Limb (tissue), 2 donors: Measurements from ENCODE around the gene RASAL2.
"Not testable (repeated sequence)": the region's sequence is repeated elsewhere in the genome, so short reads cannot be mapped to it uniquely, and the experiment has no call there.

Experiments
- DNase-seq, 2 donors: peaks; one replicate each; pipeline ENCODE4 v3.0.0-alpha.2; 2016; ENCODE audit errors: extremely low spot score in 2 of 2

The RASAL2 gene

GRCh38 chr1:178071811-178072210 is 22.1 kb upstream of the RASAL2 start:
- DNase-seq: no peak

DNA sequence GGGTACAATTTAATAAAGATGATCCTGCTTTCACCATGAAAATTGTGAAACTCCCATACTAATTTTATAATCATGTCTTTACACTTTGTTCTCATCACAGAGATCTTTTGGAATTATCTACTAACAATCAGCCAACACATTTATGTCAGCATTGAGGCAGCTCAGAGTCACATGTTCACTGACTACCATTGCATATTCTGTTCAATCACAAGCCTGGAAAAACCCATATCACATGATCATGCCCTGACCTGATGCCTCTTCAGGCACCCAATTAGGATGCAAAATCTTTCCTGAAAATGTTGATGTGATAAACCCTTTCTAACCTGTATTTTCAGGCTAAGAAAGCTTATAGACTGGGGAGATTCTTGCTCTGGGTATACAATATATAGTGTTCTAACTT is 21.6 kb upstream of the RASAL2 start:
- no peak for DNase-seq

GRCh38 chr1:178075333-178075732 is 18.6 kb upstream of the RASAL2 start:
- no peak for DNase-seq

- DNase-seq: no peak
These were observed 17.3 kb upstream of the RASAL2 start for GRCh38 chr1:178076607-178077006.

GRCh38 chr1:178077917-178078316 is 16.0 kb upstream of the RASAL2 start:
- no peak for DNase-seq

DNA sequence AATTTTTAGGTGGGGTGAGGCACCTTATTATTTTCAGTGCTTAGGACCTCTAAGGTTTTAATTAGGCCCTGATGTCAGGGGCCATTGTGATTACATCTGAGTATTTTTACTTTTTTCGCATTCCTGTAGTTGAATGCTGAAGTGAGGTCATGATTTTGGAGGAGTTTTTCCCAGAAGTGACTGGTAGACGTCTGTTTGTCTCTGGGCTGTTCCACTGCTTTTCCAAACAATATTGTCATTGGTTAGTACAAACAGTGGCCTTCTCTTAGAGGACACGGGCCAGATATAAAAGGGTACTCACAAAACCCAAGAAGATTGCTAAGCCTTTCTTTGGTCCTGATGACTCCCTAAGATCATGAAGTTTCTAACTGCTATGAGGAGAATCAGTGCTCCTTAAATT is 7.6 kb upstream of the RASAL2 start:
- DNase-seq: no peak

DNA sequence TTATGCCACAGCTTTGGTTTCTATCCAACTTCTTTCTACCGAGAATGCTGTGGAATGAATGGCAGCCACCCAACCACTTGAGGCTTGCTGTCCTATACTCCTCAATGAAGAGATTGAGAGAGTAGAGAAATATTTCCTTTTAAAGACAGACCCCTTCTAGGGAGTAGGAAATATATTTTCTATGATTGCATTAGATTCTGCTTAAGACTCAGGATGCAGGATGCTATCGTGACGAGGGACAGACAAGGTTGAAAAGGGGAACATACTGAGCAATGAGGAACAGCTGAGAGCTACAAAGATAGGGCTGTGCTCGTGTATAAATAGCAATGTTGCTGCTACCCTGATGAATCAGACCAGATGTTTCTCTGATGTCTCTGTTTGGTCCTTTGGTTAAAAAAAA is 7.1 kb upstream of the RASAL2 start:
- DNase-seq: peak in 1 of 2 donors; percentile 45

- no peak for DNase-seq
These were observed 5.3 kb upstream of the RASAL2 start for GRCh38 chr1:178088651-178089050.

DNA sequence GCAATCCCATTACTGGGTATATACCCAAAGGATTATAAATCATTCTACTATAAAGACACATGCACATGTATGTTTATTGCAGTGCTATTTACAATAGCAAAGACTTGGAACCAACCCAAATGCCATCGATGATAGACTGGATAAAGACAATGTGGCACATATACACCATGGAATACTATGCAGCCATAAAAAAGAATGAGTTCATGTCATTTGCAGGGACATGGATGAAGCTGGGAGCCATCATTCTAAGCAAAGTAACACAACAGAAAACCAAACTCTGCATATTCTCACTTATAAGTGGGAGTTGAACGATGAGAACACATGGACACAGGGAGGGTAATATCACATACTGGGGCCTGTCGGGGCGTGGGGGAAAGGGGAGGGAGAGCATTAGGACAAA is 2.5 kb upstream of the RASAL2 start:
- DNase-seq: not testable (repeated sequence)

DNA sequence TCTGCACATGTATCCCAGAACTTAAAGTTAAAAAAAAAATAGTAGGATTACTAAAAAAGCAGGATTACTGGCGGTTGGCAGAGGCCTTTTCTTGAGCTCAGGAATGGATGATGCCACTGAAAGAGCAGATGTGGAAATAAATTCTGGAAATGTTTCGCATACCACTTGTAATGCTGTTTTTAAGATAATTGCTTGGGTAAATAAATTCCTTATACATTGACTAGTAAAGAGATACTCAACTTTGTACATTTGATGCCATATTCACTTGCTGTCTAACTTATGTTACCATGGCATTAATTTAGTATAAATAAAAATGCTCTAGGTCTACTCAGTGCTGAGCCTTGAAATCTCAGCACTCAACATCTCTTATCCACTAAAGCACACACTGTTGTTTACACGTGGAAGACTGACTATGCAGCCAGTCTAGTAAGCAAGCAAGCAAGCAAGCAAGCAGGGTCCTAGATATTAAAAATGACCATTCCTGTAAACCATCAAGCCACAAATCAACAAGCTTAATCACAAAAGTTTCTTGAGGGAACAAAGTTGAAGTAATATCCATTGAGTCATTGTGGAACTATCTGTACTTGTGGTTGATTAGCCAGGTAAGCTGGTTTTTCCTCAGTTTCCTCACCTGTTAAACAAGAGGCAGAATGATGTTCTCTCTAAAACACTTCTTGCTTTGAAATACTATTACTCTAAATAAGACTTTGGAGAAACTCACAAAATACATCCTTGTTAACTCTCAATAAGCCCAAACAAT is 1.7 kb upstream of the RASAL2 start:
- no peak for DNase-seq

DNA sequence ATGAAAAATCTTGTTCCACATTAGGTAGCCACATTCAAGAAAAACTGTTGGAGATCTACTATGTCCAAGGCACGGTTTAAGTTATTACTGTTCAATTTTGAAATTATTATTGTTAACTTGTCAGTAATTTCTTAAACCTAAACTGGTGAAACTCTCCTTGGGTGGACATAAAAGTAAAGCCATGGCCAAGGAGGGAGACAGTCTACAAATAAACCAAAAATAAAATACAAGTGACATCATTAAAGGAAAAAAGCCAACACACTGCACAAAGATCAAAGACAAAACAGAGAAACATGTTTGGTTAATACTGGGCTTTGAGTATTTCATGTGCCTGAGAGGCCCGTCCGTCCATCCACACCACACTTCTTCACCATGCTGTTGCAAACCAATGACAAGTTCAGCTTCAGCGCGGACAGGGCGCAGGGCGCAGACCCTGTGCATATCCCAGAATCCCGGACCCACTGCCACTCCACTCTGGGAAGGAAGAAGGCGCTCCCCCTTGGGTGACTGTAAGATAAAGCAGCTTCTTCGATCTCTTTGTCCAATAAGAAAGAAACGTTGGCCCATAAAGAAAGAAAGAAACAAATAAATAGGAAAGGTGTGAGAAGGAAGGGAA is 918 bp upstream of the RASAL2 start:
- no peak for DNase-seq

DNA sequence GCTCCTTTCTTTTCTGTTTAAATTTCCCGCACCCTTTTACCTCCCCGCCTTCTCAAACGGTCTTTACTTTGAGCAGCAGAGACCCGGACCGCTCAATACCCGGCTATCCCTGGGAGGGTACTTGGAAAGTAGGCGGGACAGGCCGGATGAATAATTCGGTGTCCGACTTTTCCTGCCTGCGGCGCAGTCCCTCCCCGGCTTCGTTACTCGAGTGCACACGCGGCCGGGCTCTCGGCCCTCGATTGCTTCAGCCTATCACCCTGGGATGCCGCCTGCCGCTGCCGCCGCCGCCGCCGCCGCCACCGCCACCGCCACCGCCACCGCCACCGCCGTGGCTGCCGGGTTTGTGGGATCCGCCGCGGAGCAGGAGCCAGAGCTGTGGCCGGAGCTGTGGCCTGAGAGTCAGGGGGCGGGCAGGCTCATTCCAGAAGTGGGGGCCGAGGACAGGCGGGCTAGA is 382 bp upstream of the RASAL2 start:
- peak; percentile 94 to 96 for DNase-seq

DNA sequence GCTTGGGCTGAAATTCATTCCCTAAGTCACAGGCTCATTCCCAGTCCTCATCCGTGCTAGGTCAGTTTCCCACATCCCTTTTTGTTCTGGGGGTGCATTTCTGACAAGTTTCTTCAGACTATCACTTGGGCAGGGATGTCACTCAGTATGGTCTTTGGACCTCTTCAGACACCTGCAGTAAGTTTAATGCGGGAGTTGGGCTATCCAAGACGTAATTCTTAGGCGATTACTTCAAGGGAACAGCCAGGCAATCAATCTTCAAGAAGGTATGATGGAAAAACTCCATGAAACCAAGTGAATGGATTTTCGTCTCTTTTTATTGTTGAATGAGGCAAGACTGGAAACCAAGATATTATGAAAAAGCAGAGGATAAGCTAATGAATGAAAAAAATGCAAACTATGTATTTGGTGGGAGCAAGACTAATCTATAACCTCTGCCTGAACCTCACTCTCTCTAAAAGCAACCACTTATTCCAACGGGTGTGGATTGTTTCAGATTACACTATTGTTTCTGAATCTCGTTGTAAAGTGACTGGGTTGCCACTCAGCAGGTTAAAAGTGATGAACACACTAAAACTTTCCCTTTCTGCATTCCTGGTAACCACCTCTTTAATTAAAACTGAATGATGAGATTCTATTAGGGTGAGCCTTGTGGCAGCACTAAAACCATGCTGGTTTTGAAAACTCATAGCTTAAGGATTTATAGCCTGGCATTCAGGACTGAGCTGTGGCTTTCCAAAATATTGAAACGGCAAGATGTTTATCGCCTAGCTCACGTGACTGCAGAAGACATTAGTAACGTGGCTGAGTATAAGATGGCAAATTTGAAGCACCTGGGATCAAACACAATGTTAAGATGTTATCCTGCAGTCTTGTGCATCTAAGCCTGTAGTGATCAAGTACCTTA is 1.1 kb downstream of the RASAL2 start:
- DNase-seq: no peak

DNA sequence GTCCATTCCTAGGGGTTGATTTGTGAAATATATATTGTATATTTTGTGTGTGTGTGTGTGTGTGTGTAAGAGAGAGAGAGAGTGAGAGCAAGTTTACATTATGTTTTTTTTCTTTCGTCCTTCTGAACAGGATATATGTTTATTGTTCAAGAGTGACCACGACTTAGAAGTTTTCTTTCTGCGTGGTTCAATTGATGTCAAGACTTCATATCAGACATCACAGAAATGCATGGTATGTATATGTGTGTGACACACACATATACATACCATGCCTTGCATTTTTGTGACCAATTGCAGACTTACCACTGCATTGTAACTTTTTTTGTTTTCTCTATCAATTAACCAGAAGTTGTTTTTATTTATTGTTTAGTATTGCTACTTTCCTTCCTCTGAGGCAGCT is 2.5 kb downstream of the RASAL2 start:
- DNase-seq: no peak

DNA sequence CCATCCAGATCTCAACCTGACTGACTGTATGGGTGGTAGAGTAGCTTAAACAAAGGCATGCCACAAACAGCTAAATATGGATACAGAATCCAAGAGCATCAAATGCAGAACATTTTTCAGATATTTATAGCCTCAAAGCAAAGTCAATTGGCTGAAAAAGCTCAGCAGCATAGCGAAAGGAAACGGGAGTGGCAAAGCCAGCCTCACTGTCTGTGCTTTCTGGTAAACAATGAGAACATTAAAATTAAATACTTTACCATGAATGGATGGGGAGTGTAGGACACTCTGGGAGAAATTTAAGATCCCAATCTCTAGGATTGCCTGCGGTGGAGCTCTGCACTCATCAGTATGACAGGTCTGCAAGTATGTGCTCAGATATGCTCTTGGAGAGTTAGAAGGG is 4.4 kb downstream of the RASAL2 start:
- no peak for DNase-seq

- no peak for DNase-seq
These were observed 7.3 kb downstream of the RASAL2 start for GRCh38 chr1:178101266-178101630.

DNA sequence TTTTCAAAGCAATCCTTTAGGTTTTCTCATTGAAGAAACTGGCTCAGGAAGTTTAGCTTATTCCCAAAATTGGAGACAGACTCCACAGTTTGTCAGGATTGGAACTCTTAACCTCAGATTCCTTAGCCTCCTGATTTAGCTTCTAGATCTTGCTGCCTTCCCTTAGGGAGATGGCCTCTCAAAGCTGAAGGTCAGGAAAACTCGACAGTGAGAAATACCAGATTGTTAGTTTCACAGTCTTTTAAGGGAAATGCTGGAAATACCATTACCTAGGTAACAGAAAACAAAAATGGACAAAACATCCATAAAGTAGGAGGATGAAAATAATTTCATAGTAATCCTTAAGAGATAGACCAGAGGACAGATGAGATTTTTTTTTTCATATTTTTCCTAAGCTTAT is 7.8 kb downstream of the RASAL2 start:
- no peak for DNase-seq

DNA sequence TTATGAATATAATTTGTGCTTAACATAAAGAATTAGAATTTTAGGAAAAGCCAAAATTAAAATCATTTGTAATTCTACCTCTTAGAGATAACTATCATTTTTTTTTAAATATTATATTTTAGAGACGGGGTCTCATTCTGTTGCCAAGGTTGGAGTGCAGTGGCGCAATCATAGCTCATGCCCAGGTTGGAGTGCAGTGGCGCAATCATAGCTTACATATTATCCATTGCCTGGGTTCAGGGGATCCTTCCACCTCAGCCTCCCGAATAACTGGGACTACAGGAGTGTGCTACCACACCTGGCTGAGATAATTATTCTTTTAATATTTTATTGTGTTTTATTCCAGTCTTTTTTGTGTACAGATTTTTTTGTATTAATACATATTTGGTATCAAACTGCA is 8.3 kb downstream of the RASAL2 start:
- DNase-seq: no peak

- no peak for DNase-seq
These were observed 13.9 kb downstream of the RASAL2 start for GRCh38 chr1:178107823-178108222.

DNA sequence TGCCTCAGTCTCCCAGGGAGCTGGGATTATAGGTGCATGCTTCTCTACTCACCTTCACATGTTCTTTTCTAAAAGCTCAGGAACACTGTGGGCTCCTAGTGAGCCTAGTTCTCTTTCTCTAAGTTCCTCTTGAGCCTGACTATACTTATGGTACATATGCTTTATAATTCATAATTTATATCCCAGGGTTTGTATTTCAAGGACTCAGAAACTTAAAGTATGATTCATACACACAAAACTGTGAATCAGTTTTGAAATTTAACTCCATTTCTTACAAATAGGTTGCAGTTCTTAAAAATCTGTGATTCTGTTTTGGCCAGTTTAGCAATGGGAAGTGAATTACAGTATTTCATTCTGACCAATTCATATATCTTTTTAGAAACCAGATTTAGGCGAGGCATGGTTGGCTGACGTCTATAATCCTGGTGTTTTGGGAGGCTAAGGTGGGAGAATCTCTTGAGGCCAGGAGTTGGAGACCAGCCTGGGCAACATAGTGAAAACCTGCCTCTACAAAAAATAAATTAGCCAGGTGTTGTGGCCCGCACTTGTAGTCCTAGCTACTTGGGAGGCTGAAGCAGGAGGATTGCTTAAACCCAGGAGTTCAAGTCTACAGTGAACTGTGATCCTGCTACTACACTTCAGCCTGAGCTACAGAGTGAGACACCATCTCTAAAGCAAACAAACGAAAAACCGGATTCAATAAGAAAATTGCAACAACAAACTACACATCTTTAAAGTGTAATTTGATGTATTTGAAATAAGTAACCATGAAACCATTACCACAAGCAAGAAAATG is 15.6 kb downstream of the RASAL2 start:
- DNase-seq: no peak

- no peak for DNase-seq
These were observed 21.4 kb downstream of the RASAL2 start for GRCh38 chr1:178115260-178115659.
